Activated CD4-positive, alpha-beta T cell treated with anti-CD3 and anti-CD28 coated beads for 24 hours (primary cell): ENCODE data around the gene TMEM147.

Source experiments
- DNase-seq, 2 donors: peaks; one replicate each; pipeline ENCODE4 v3.0.0-alpha.2; 2020; ENCODE audit warnings: low read depth in 2 of 2

The TMEM147 gene

GRCh38 chr19:35545001-35545854, at the start of gene TMEM147:
TSS of gene TMEM147 (plus strand) at chr19:35545626. CDS start at chr19:35545740, 114 bp downstream.
- DNase-seq, result peak; percentile 65 to 84

GRCh38 chr19:35497406-35497805, 48.0 kb upstream of the TMEM147 start:
- DNase-seq, result no peak

GRCh38 chr19:35498220-35498619, 47.2 kb upstream of the TMEM147 start:
- DNase-seq, result no peak

GRCh38 chr19:35498984-35499527, 46.4 kb upstream of the TMEM147 start:
- DNase-seq, result no peak

- DNase-seq, result no peak
These were observed 44.8 kb upstream of the TMEM147 start for GRCh38 chr19:35500611-35501010.

GRCh38 chr19:35501684-35502083, 43.7 kb upstream of the TMEM147 start:
- no peak for DNase-seq

GRCh38 chr19:35502751-35503150, 42.7 kb upstream of the TMEM147 start:
- DNase-seq, result no peak

GRCh38 chr19:35506011-35506410, 39.4 kb upstream of the TMEM147 start:
- DNase-seq, result no peak

- no peak for DNase-seq
These were observed 37.9 kb upstream of the TMEM147 start for GRCh38 chr19:35507561-35507960.

- DNase-seq, result no peak
These were observed 37.3 kb upstream of the TMEM147 start for GRCh38 chr19:35508129-35508528.

GRCh38 chr19:35509018-35509652, 36.3 kb upstream of the TMEM147 start:
- DNase-seq, result no peak

- peak; percentile 68 to 75 for DNase-seq
These were observed 35.4 kb upstream of the TMEM147 start for GRCh38 chr19:35509861-35510625.

- DNase-seq, result no peak
These were observed 34.8 kb upstream of the TMEM147 start for GRCh38 chr19:35510626-35510964.

GRCh38 chr19:35511337-35511736, 34.1 kb upstream of the TMEM147 start:
- DNase-seq, result no peak

- DNase-seq, result no peak
These were observed 32.4 kb upstream of the TMEM147 start for GRCh38 chr19:35512831-35513627.

- no peak for DNase-seq
These were observed 31.7 kb upstream of the TMEM147 start, which contains the start of gene DMKN for GRCh38 chr19:35513628-35514281. TSS of gene DMKN (minus strand) at chr19:35513649. CDS start at chr19:35513475, 174 bp downstream.

GRCh38 chr19:35514282-35514809, 31.1 kb upstream of the TMEM147 start:
- no peak for DNase-seq

- DNase-seq, result no peak
These were observed 29.1 kb upstream of the TMEM147 start for GRCh38 chr19:35516310-35516709.

GRCh38 chr19:35517342-35517741, 28.1 kb upstream of the TMEM147 start:
- DNase-seq, result no peak

- DNase-seq, result no peak
These were observed 27.1 kb upstream of the TMEM147 start for GRCh38 chr19:35518313-35518712.
